ENCODE data around the gene MAGED2.
"Not testable (repeated sequence)": the region's sequence is repeated elsewhere in the genome, so short reads cannot be mapped to it uniquely, and the experiment has no call there.

Gene MAGED2

DNA sequence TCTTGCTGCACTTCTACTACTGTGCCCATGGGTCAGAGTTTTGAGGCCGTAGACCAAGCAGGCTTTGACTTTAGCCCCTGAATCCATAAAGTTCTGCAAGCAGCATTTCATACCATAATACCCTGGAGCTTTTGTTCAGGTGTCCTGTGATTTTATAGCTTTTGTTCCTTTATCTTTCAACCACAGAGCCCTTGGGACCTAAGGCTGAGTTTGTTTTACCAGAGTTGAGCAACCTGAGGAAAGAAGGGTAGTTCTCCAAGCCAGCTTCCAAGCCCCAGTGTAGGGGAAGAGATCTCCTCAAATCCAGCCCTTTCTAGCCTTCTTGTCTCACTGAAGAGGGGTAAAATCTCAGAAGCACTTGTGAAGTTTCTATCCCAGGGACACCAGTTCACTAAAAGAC, 35.1 kb downstream of the MAGED2 start:
- H3K9me3 Mint-ChIP-seq = no peaks in the 10 kb centered on the region
- no peaks in the 10 kb centered on the region for H3K4me1 Mint-ChIP-seq
- no peaks in the 10 kb centered on the region for H3K27me3 Mint-ChIP-seq
- no peaks in the 10 kb centered on the region for H3K36me3 Mint-ChIP-seq
- H3K27ac Mint-ChIP-seq = no peak overlapping the region
- H3K4me3 Mint-ChIP-seq = no peak overlapping the region

DNA sequence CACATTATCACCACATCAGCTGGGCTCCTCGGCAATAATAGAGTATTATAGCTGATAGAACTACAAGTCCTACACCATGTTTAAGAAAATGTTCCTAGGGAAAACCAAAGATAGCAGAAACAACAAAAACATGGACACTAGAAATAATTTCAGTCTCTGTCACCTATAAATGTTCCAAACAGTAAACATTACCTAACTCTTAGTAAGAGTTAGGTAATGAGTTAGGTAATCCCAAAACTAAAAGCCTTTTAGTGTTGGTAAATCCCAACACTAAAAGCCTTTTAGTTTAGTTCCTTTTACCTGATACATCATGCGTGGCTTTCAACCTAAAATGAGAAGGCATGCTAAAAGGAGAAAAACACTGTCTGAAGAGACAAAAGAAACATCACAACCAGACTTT, 35.5 kb downstream of the MAGED2 start:
- no peaks in the 10 kb centered on the region for H3K27me3 Mint-ChIP-seq
- no peaks in the 10 kb centered on the region for H3K36me3 Mint-ChIP-seq
- H3K9me3 Mint-ChIP-seq = no peaks in the 10 kb centered on the region
- no peak overlapping the region for H3K27ac Mint-ChIP-seq
- no peak overlapping the region for H3K4me3 Mint-ChIP-seq
- no peaks in the 10 kb centered on the region for H3K4me1 Mint-ChIP-seq

DNA sequence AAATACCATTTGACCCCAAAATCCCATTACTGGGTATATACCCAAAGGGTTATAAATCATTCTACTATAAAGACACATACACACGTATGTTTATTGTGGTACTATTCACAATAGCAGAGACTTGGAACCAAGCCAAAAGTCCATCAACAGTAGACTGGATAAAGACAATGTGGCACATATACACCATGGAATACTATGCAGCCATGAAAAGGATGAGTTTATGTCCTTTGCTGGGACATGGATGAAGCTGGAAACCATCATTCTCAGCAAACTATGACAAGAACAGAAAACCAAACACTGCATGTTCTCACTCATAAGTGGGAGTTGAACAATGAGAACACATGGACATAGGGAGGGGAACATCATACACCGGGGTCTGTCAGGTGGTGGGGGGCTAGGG, 40.2 kb downstream of the MAGED2 start:
- H3K27ac Mint-ChIP-seq, H3K4me1 Mint-ChIP-seq: not testable (repeated sequence)

DNA sequence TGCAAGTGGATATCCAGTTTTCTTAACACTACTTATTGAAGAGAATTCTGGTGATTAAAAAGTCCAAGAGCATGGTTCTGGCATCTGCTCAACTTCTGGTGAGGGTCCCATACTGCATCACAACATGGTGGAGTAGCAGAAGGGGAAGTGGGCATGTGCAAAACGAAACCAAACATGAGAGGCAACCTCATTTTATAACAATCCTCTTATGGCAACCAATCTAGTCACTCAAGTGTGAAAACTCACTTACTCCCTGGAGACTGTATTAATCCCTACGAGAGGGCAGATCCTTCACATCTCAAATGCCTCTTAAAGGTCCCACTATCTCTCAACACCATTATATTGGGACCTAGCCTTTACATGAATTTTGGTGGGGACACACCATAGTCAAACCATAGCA, 57.7 kb downstream of the MAGED2 start:
- Mint-ChIP-seq H3K27me3 (no peaks in the 10 kb centered on the region), H3K4me3 (no peak overlapping the region), H3K27ac (no peak overlapping the region), H3K36me3 (peaks cover 4% of the 10 kb centered on the region), H3K9me3 (peaks cover 6% of the 10 kb centered on the region), H3K4me1 (peaks cover 5% of the 10 kb centered on the region)

More for the DNA sequence above, 40.2 kb downstream of the MAGED2 start:
- not testable (repeated sequence) for H3K9me3 Mint-ChIP-seq, H3K27me3 Mint-ChIP-seq, H3K4me3 Mint-ChIP-seq, H3K36me3 Mint-ChIP-seq

All from activated naive CD4-positive, alpha-beta T cell treated with anti-CD3 and anti-CD28 coated beads, Interleukin-2, amount 50 U/mL, for 24 hours (primary cell).